Uterine smooth muscle cell (primary cell): ENCODE measurements around the gene PSKH1. TPM values are rescaled to one million over a fixed set of nuclear protein-coding genes. Genes with fewer than 3 reads are reported as not detected.

Experiments
- total RNA-seq: library from RNA; depleted of rRNA; stranded (reverse); fragments of >200 nt; gene quantifications from 2 replicates; pipeline ENCODE4 v1.2.3, GENCODE V29; 2014

The PSKH1 gene
- total RNA-seq, result 16.2 and 20.1 TPM in 2 replicates

GRCh38 chr16:67892899-67893742, at the start of gene PSKH1:
TSS of gene PSKH1 (plus strand) at chr16:67893254. CDS start at chr16:67908750, 15,496 bp downstream.

GRCh38 chr16:67846320-67847063, 46.6 kb upstream of the PSKH1 start, which contains the start of gene NUTF2:
TSS of gene NUTF2 (plus strand) at chr16:67846933. CDS start at chr16:67865131, 18,198 bp downstream.

DNA sequence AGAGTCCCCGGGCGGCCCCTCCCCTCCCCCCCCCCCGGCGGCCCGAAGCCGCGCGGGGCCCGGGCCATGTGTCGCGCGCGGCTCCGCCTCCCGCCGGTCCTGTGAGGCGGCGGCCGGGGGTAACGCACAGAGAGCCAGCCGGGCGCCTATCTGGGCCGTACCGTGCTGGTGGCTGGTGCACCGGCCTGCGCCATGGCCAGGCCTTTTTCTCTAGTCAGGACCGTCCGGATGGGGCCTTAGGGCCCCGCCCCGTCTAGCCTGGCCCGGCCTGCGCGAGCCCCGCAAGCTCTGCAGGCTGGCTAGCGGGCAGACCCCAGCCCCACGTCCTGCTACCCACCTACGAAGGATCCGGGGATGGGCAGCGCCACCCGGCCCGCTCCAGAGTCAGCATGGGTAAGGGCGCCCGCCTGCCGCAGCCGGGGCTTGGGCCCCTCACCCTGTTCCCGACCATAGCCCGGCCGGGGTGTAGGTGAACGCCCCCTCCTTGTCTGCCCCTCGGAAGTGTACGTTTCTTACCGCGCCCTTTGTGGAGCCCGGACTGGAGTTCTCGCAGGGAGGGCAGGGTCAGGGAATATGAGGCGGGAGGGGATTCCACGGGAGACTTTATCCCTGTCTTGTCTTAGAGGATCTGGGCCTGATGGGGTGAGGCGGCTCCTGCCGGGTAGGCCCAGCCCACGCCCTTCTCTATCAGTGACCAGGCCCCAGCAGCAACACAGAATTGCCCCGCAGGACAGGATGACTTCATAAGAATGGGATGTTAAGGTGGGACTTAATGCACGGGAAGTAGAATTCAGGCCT, 45.8 kb upstream of the PSKH1 start, which contains the start of gene CENPT:
CENPT (minus strand) TSS at position 630 of the 798 bp plus-strand sequence. CDS start 13,834 bp downstream, outside the sequence.

GRCh38 chr16:67872631-67873434, 20.2 kb upstream of the PSKH1 start, which contains the start of gene EDC4:
TSS of gene EDC4 (plus strand) at chr16:67873052. CDS start at chr16:67873262, 210 bp downstream.

GRCh38 chr16:67884684-67885083, 8.4 kb upstream of the PSKH1 start, which contains the start of gene NRN1L:
TSS of gene NRN1L (plus strand) at chr16:67884885. CDS start at chr16:67884904, 19 bp downstream.

DNA sequence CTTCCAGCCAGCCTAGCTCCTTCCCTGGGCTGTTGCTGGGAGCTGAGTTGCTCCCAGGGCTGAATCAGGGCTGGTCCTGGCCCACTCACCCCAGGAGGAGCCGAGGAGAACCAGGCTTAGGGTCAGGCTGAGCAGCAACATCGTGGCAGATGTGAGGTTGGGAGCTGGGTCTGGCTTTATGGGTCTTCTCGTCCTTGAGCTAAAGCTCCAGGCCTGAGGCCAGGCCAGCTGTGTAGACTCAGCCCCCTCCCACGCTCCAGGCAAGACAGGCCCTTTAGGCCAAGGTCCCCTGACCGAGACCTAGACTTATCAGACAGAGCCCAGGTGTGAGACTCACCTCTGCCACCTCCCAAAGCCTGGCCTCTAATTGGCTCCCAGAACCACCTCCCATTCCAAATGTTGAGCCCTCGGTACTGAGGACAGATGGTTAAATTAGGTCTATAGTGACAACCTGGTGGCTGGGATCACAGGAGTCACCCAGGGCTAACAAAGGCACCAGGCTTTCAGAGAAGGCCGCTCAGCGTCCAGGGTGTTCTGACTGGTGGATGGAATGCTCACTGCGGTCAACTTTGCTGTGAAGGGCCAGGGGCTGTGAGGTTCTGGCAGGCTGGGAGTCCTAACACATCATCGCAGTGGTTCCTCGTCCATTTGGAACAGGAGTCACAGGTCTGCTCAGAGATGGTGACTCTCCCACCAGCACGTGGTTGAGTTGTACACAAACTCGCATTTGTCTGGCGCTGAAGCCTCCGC, 38.8 kb downstream of the PSKH1 start, which contains the start of gene CTRL:
CTRL (minus strand) TSS at position 151 of the 750 bp plus-strand sequence; CDS start at position 141, 10 bp downstream.

DNA sequence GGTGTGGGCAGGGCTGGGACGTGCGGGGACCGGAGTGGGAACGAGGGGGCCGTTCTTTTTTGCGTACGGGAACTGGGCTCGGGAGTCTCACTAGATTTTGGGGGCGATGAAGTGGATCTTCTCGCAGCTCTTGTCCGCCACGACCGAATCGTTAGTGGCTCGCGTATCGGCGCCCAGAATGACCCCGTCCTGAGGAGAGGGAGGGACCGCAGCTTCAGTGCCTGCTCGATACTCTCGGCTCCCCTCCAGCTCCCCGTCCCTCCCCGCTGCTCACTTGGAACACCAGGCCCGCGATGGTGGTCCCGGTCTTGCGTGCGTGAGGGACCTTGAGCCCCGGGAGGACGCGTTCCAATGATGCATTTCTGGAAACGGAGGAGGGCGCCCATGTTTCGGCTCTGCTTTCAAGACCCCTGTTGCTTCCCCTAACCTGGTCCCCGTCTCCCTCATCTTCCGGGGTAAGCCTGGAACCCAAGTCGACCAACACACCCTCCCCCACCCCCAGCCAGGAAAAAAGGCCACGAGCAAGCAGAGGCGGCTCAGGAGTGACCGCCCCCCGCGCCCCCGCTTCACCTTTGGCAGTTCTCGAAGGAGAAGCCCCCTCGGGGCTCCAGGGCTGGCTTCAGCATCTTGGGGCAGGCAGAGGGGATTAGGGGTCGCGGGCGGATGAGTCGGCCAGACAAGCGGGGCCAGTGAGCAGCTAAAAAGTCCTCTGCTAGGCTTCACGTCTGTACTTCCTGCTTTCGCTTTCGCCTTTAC, 43.2 kb downstream of the PSKH1 start, which contains the start of gene PSMB10:
PSMB10 (minus strand) TSS at position 727 of the 756 bp plus-strand sequence; CDS start at position 626, 101 bp downstream.

GRCh38 chr16:67943619-67944504, 50.8 kb downstream of the PSKH1 start, which contains the start of gene LCAT:
TSS of gene LCAT (minus strand) at chr16:67944120. CDS start at chr16:67944101, 19 bp downstream.

GRCh38 chr16:67968400-67969253, 75.6 kb downstream of the PSKH1 start, which contains the start of gene SLC12A4:
TSS of gene SLC12A4 (minus strand) at chr16:67968637. CDS start at chr16:67968553, 84 bp downstream.

Other genes with a start within 250 kb of the PSKH1 start
- 0.22 and 1.1 TPM in 2 replicates for gene CARMIL2, start 248.1 kb upstream of the PSKH1 start, total RNA-seq
- gene ACD, start 233.0 kb upstream of the PSKH1 start, total RNA-seq, result 13.0 and 19.8 TPM in 2 replicates
- 2.2 and 4.0 TPM in 2 replicates for gene PARD6A, start 232.3 kb upstream of the PSKH1 start, total RNA-seq
- gene ENKD1, start 226.5 kb upstream of the PSKH1 start, total RNA-seq, result 20.4 and 21.2 TPM in 2 replicates
- 3.4 and 4.0 TPM in 2 replicates for gene C16orf86, start 226.4 kb upstream of the PSKH1 start, total RNA-seq
- gene GFOD2, start 173.9 kb upstream of the PSKH1 start, total RNA-seq, result 17.1 and 20.5 TPM in 2 replicates
- gene RANBP10, start 86.7 kb upstream of the PSKH1 start, total RNA-seq, result 3.8 and 3.9 TPM in 2 replicates
- gene TSNAXIP1, start 86.4 kb upstream of the PSKH1 start, total RNA-seq, result 0.50 and 0.89 TPM in 2 replicates
- gene THAP11, start 50.9 kb upstream of the PSKH1 start, total RNA-seq, result 36.4 and 43.2 TPM in 2 replicates
- gene NUTF2, start 46.3 kb upstream of the PSKH1 start, total RNA-seq, result 95.5 and 98.3 TPM in 2 replicates
- 24.4 and 49.5 TPM in 2 replicates for gene CENPT, start 45.6 kb upstream of the PSKH1 start, total RNA-seq
- gene EDC4, start 20.2 kb upstream of the PSKH1 start, total RNA-seq, result 46.4 and 57.3 TPM in 2 replicates
- not detected in 2 replicates for gene NRN1L, start 8.4 kb upstream of the PSKH1 start, total RNA-seq
- 0.33 TPM in 1 of 2 replicates, not detected in the other for gene CTRL, start 38.6 kb downstream of the PSKH1 start, total RNA-seq
- 44.0 and 53.4 TPM in 2 replicates for gene PSMB10, start 43.6 kb downstream of the PSKH1 start, total RNA-seq
- gene LCAT, start 50.9 kb downstream of the PSKH1 start, total RNA-seq, result 4.1 and 7.5 TPM in 2 replicates
- 96.9 and 118 TPM in 2 replicates for gene SLC12A4, start 75.4 kb downstream of the PSKH1 start, total RNA-seq
- not detected in 2 replicates for gene DPEP3, start 87.2 kb downstream of the PSKH1 start, total RNA-seq
- not detected in 2 replicates for gene DPEP2, start 106.2 kb downstream of the PSKH1 start, total RNA-seq
- not detected in 2 replicates for gene DPEP2NB, start 122.7 kb downstream of the PSKH1 start, total RNA-seq
- gene DDX28, start 130.0 kb downstream of the PSKH1 start, total RNA-seq, result 14.1 and 20.3 TPM in 2 replicates
- 17.7 and 29.8 TPM in 2 replicates for gene DUS2, start 130.0 kb downstream of the PSKH1 start, total RNA-seq
- 7.3 and 8.4 TPM in 2 replicates for gene NFATC3, start 192.1 kb downstream of the PSKH1 start, total RNA-seq